Fibroblast of skin of scalp (primary cell): ENCODE results near the gene PRC1.
A peak's percentile ranks its signal among the peaks of the same experiment; 100 is the strongest.

Source experiments
- DNase-seq: peaks from one replicate; pipeline ENCODE4 v3.0.0-alpha.2; 2013

The PRC1 gene

GRCh38 chr15:90989040-90989768, 5.1 kb downstream of the PRC1 start:
- no peak for DNase-seq

GRCh38 chr15:90988296-90988695, 6.0 kb downstream of the PRC1 start:
- DNase-seq, result no peak

GRCh38 chr15:90987561-90988141, 6.7 kb downstream of the PRC1 start:
- no peak for DNase-seq

GRCh38 chr15:90986790-90987507, 7.4 kb downstream of the PRC1 start:
- no peak for DNase-seq

GRCh38 chr15:90982135-90982534, 12.2 kb downstream of the PRC1 start:
- DNase-seq, result no peak

GRCh38 chr15:90981681-90982080, 12.7 kb downstream of the PRC1 start:
- DNase-seq, result no peak

GRCh38 chr15:90979582-90979981, 14.8 kb downstream of the PRC1 start:
- DNase-seq, result no peak

GRCh38 chr15:90974216-90974615, 20.1 kb downstream of the PRC1 start:
- DNase-seq, result no peak

- no peak for DNase-seq
Measured at GRCh38 chr15:90972133-90972532, 22.2 kb downstream of the PRC1 start.

- DNase-seq, result no peak
Measured at GRCh38 chr15:90970274-90970673, 24.1 kb downstream of the PRC1 start.

GRCh38 chr15:90968434-90968833, 25.9 kb downstream of the PRC1 start:
- no peak for DNase-seq

GRCh38 chr15:90967206-90967605, 27.1 kb downstream of the PRC1 start:
- no peak for DNase-seq

GRCh38 chr15:90966262-90966661, 28.1 kb downstream of the PRC1 start:
- DNase-seq, result no peak

GRCh38 chr15:90962021-90962420, 32.3 kb downstream of the PRC1 start:
- DNase-seq, result no peak

- DNase-seq, result no peak
Measured at GRCh38 chr15:90960298-90961091, 33.8 kb downstream of the PRC1 start.

- DNase-seq, result peak; percentile 42
Measured at GRCh38 chr15:90959894-90960293, 34.4 kb downstream of the PRC1 start.

- DNase-seq, result no peak
Measured at GRCh38 chr15:90959028-90959595, 35.2 kb downstream of the PRC1 start.

GRCh38 chr15:90957791-90958190, 36.5 kb downstream of the PRC1 start:
- DNase-seq, result no peak

- peak; percentile 41 for DNase-seq
Measured at GRCh38 chr15:90957031-90957790, 37.1 kb downstream of the PRC1 start.

- peak; percentile 75 for DNase-seq
Measured at GRCh38 chr15:90956274-90957030, 37.9 kb downstream of the PRC1 start.

- no peak for DNase-seq
Measured at GRCh38 chr15:90955624-90956273, 38.6 kb downstream of the PRC1 start.
